Measurements from ENCODE around the gene SACM1L.

DNA sequence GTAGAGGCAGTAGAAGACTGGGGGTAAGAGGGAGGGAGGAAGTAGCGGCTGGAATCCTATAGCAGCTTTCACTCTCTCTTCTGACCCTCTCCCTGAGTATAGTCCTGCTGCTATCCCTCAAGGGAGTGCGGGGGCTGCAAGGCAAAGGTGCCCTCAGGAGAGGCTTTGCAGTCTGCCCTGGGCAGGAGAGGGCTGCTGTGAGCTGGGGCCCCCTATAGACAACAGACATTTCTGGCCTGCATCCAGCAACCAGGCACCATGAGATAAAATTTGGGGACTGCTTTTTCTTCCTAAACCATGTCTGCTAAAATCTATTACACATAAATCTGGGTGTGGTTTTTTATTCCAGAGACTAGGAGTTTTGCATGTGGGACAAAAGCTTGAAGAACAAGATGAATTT is 48.0 kb downstream of the SACM1L start:
- TF ChIP-seq BHLHE40 (IDR thresholded peaks at IDR 0.05; ENCODE audit: borderline replicate concordance) (no peak), SUZ12 (IDR thresholded peaks at IDR 0.05) (no peak), LEF1 (IDR thresholded peaks at IDR 0.05; ENCODE audit: borderline replicate concordance) (no peak), ELF4 (IDR thresholded peaks at IDR 0.05) (no peak), FOXM1 (IDR thresholded peaks at IDR 0.05; ENCODE audit: borderline replicate concordance) (no peak), L3MBTL2 (conservative IDR thresholded peaks at IDR 0.05) (no peak), FOXK2 (IDR thresholded peaks at IDR 0.05) (no peak), ARNT (IDR thresholded peaks at IDR 0.05) (no peak)
